NB4 (cell line): ENCODE measurements around the gene MYBPC2.

Experiments used
- DNase-seq: peaks from one replicate; pipeline ENCODE4 v3.0.0; 2010; ENCODE audit warnings: low read depth
- H3K4me3 ChIP-seq: one replicate; pipeline ENCODE4 v1.5.1; 2011; ENCODE audit warnings: mild to moderate bottlenecking, low read depth, low read length, moderate library complexity
- MYC ChIP-seq: IDR thresholded peaks from 2 replicates; pipeline ENCODE4 v1.6.1; 2011; ENCODE audit warnings: low read depth, low read length
- POLR2A ChIP-seq: IDR thresholded peaks from 2 replicates; pipeline ENCODE4 v1.6.1; 2011; ENCODE audit warnings: mild to moderate bottlenecking; ENCODE audit not compliant: insufficient read length; ENCODE audit errors: extremely low read depth
- TF ChIP-seq, protein P1 (sequence below): IDR thresholded peaks from one replicate; pipeline ENCODE4 v1.5.1; 2012; ENCODE audit warnings: low read depth, low read length
- TF ChIP-seq, protein P2 (sequence below): IDR thresholded peaks from 2 replicates; pipeline ENCODE4 v1.6.1; 2011; ENCODE audit warnings: low read depth, low read length

The MYBPC2 gene

DNA sequence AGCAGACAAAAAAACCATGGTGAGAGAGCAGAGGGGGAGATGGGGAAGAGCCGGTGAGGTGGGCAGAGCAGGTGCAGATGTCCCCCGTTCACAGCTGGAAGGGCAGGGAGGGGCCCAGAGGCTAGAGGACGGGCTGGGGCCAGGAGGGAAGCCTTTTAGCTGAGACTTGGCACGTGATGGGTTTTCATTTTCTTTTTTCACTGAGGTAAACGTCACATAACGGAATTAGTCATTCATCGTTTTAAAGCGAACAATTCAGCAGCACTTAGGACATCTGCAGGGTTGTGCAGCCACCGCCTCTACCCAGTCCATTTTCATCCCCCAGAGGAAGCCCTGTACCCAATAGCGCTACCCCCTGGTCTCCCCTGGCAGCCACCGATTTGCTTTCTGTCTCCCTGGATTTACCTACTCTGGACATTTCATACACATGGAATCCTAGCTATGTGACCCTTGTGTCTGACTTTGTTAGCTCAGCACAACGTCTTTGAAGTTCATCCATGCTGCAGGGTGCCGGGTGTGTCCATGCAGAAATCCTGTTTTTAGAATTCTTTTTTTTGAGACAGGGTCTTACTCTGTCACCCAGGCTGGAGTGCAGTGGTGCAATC is 27.6 kb downstream of the MYBPC2 start:
- H3K4me3 ChIP-seq: no peak overlapping the region
- TF ChIP-seq MYC: no peak
- TF ChIP-seq, protein P1, sequence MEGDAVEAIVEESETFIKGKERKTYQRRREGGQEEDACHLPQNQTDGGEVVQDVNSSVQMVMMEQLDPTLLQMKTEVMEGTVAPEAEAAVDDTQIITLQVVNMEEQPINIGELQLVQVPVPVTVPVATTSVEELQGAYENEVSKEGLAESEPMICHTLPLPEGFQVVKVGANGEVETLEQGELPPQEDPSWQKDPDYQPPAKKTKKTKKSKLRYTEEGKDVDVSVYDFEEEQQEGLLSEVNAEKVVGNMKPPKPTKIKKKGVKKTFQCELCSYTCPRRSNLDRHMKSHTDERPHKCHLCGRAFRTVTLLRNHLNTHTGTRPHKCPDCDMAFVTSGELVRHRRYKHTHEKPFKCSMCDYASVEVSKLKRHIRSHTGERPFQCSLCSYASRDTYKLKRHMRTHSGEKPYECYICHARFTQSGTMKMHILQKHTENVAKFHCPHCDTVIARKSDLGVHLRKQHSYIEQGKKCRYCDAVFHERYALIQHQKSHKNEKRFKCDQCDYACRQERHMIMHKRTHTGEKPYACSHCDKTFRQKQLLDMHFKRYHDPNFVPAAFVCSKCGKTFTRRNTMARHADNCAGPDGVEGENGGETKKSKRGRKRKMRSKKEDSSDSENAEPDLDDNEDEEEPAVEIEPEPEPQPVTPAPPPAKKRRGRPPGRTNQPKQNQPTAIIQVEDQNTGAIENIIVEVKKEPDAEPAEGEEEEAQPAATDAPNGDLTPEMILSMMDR: no peak
- TF ChIP-seq, protein P2, sequence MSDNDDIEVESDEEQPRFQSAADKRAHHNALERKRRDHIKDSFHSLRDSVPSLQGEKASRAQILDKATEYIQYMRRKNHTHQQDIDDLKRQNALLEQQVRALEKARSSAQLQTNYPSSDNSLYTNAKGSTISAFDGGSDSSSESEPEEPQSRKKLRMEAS: no peak
- TF ChIP-seq POLR2A: no peak
- DNase-seq: peak; percentile 18

- no peak overlapping the region for H3K4me3 ChIP-seq
- peak; percentile 69 for DNase-seq
- TF ChIP-seq, protein P1: peak; percentile 77
- TF ChIP-seq, protein P2: no peak
These were observed 28.6 kb downstream of the MYBPC2 start for GRCh38 chr19:50461066-50461875.

DNA sequence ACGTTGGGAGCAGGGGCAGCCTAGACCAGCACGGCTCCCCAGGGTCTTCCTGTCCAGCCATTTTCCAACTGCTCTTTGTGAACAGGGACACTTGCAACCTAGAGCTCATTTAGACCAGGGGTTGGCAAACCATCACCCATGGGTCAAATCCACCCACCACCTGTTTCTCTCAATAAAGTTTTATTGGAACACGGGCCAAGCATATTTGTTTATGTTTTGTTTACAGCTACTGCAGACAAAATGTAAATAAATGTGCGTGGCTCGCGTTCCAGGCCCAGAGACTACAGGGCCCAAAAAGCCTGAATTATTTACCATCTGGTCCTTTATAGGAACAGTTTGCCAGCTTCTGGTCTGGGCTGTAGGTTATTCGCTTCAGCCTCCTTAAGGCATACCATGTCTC is 30.3 kb downstream of the MYBPC2 start:
- TF ChIP-seq, protein P1: no peak
- TF ChIP-seq POLR2A (no peak), MYC (no peak)
- TF ChIP-seq, protein P2: no peak
- no peak for DNase-seq
- H3K4me3 ChIP-seq: no peak overlapping the region

- TF ChIP-seq, protein P1: no peak
- no peak for TF ChIP-seq MYC
- TF ChIP-seq POLR2A: no peak
- TF ChIP-seq, protein P2: no peak
- no peak overlapping the region for H3K4me3 ChIP-seq
- no peak for DNase-seq
These were observed 31.7 kb downstream of the MYBPC2 start for GRCh38 chr19:50464348-50464747.

- DNase-seq: no peak
- TF ChIP-seq, protein P1: no peak
- TF ChIP-seq, protein P2: no peak
- no peak for TF ChIP-seq MYC
- no peak for TF ChIP-seq POLR2A
- no peak overlapping the region for H3K4me3 ChIP-seq
These were observed 32.3 kb downstream of the MYBPC2 start for GRCh38 chr19:50465000-50465399.
